Stomach (tissue), 9 donors: ENCODE data around the gene DUSP14. TPM values are rescaled to one million over a fixed set of nuclear protein-coding genes. Genes with fewer than 3 reads are reported as not detected.

Source experiments
- DNase-seq, 2 donors: peaks; one replicate each; pipeline versions ENCODE4 v3.0.0 to v3.0.0-alpha.2; 2013 to 2019
- H3K27ac ChIP-seq, 5 donors: fragments of 200-600 bp in 4 of 5; sonication (generic) in 4 of 5; one replicate each; pipeline ENCODE4 v1.5.1; 2013 to 2019; ENCODE audit warnings: mild to moderate bottlenecking in 1 of 5, moderate library complexity in 1 of 5
- H3K27me3 ChIP-seq, 3 donors: fragments of 200-600 bp; sonication (generic); one replicate each; pipeline ENCODE4 v1.5.1; 2017 to 2019; ENCODE audit warnings: mixed run types in 1 of 3
- H3K36me3 ChIP-seq, 4 donors: fragments of 200-600 bp; sonication (generic); 1 replicate in 3 of 4; 2 replicates in 1 of 4; pipeline ENCODE4 v1.5.1; 2016 to 2019
- H3K4me1 ChIP-seq, 4 donors: fragments of 200-600 bp; sonication (generic); one replicate each; pipeline ENCODE4 v1.5.1; 2016 to 2019
- H3K4me3 ChIP-seq, 4 donors: fragments of 200-600 bp; sonication (generic) in 3 of 4; one replicate each; pipeline ENCODE4 v1.5.1; 2016 to 2019; ENCODE audit warnings: mild to moderate bottlenecking in 1 of 4
- H3K9me3 ChIP-seq, 4 donors: fragments of 200-600 bp; sonication (generic); one replicate each; pipeline ENCODE4 v1.5.1; 2016 to 2019
- CTCF ChIP-seq, 7 experiments: fragments of 450-650 bp in 4 of 7; fragments of 200-600 bp in 3 of 7; sonication (generic) in 3 of 7; IDR thresholded peaks; one replicate each; pipeline ENCODE4 v1.5.1; 2016 to 2019; ENCODE audit warnings: antibody characterized with exemption in 7 of 7, control low read depth in 2 of 7, mild to moderate bottlenecking in 1 of 7
- EP300 ChIP-seq: sonication (generic); formaldehyde crosslinking; IDR thresholded peaks from one replicate; pipeline ENCODE4 v1.6.1; 2017; ENCODE audit warnings: antibody characterized with exemption
- POLR2A ChIP-seq, 4 donors: fragments of 450-650 bp; IDR thresholded peaks; one replicate each; pipeline ENCODE4 v1.6.1; 2016; ENCODE audit warnings: antibody characterized with exemption in 4 of 4, control low read depth in 2 of 4, mild to moderate bottlenecking in 1 of 4, moderate library complexity in 1 of 4
- POLR2AphosphoS5 ChIP-seq, 3 donors: sonication (generic); formaldehyde crosslinking; IDR thresholded peaks; one replicate each; pipeline ENCODE4 v1.6.1; 2016; ENCODE audit warnings: antibody characterized with exemption in 3 of 3
- WGBS, 5 donors: extraction: QIAGEN DNeasy Blood & Tissue Kit in 3 of 5; methylation state at CpG; one replicate each; pipeline versions ENCODE4 v1.1.5 to v1.1.7; 2013 to 2018; 5-methylcytosine and 5-hydroxymethylcytosine counted together
- intact Hi-C: fragments of 100-400 bp; cut with DNase I; formaldehyde crosslinking; loops from one replicate; pipeline ENCODE4 v1.15.1; 2023; ENCODE audit warnings: low total_unique reads
- polyA plus RNA-seq, 3 donors: library from polyadenylated mRNA; stranded (reverse); fragments of 200-250 nt; gene quantifications; one replicate each; pipeline ENCODE4 v1.2.3, GENCODE V29; 2013
- total RNA-seq, 5 donors: library from RNA; depleted of rRNA; stranded (reverse); fragments of >200 nt; gene quantifications; one replicate each; pipeline versions ENCODE4 v1.1.0 to v1.2.3, GENCODE V29; 2014 to 2016
- donor health status: healthy with polysubstance abuse.
- donor health status: Bipolar disorder and iron deficiency.
- donor health status: healthy.

Gene DUSP14
- total and polyA plus RNA-seq, 8 donors: 3.1 to 7.8 (median 6.1) TPM; not detected in 2

GRCh38 chr17:37494971-37495370 lies 5.3 kb downstream of the DUSP14 start:
- peaks cover 0 to 3% (median 0%) of the 10 kb centered on the region in 3 donors for H3K27me3 ChIP-seq
- no peak overlapping the region for H3K27ac ChIP-seq
- TF ChIP-seq POLR2AphosphoS5 (IDR thresholded peaks at IDR 0.05) (no peak), CTCF (IDR thresholded peaks at IDR 0.05) (no peak), POLR2A (IDR thresholded peaks at IDR 0.05) (no peak), EP300 (no peak)
- H3K9me3 ChIP-seq: no peaks in the 10 kb centered on the region
- 75 to 83% (median 78%) methylated on average over 8 of the region's 8 CpGs for WGBS, 5 donors
- intact Hi-C loops: no loop called here
- no peaks in the 10 kb centered on the region for H3K36me3 ChIP-seq
- H3K4me1 ChIP-seq: peaks cover 10 to 29% (median 17%) of the 10 kb centered on the region in 4 donors
- no peak for DNase-seq
- H3K4me3 ChIP-seq: no peak overlapping the region

- TF ChIP-seq POLR2AphosphoS5 (IDR thresholded peaks at IDR 0.05) (no peak), EP300 (no peak), CTCF (IDR thresholded peaks at IDR 0.05) (no peak), POLR2A (IDR thresholded peaks at IDR 0.05) (no peak)
- Histone ChIP-seq H3K9me3 (no peaks in the 10 kb centered on the region), H3K27ac (no peak overlapping the region), H3K4me3 (no peak overlapping the region), H3K27me3 (no peaks in the 10 kb centered on the region), H3K36me3 (no peaks in the 10 kb centered on the region), H3K4me1 (peaks cover 0 to 4% (median 0%) of the 10 kb centered on the region in 4 donors)
- intact Hi-C loops: no loop called here
- DNase-seq: no peak
Measured at GRCh38 chr17:37500378-37500777, 10.7 kb downstream of the DUSP14 start.

- no peaks in the 10 kb centered on the region for H3K36me3 ChIP-seq
- no peak overlapping the region for H3K27ac ChIP-seq
- TF ChIP-seq CTCF (IDR thresholded peaks at IDR 0.05) (no peak), POLR2A (IDR thresholded peaks at IDR 0.05) (no peak), EP300 (no peak), POLR2AphosphoS5 (IDR thresholded peaks at IDR 0.05) (no peak)
- H3K4me1 ChIP-seq: peaks cover 0 to 12% (median 4%) of the 10 kb centered on the region in 4 donors
- H3K4me3 ChIP-seq: no peak overlapping the region
- 78 to 91% (median 83%) methylated on average over 10 of the region's 10 CpGs for WGBS, 5 donors
- H3K27me3 ChIP-seq: no peaks in the 10 kb centered on the region
- H3K9me3 ChIP-seq: no peaks in the 10 kb centered on the region
- intact Hi-C loops: no loop called here
- DNase-seq: no peak
Measured at GRCh38 chr17:37502009-37502936, 12.6 kb downstream of the DUSP14 start.

GRCh38 chr17:37503148-37503547 lies 13.5 kb downstream of the DUSP14 start:
- Histone ChIP-seq H3K4me1 (peaks cover 0 to 17% (median 4%) of the 10 kb centered on the region in 4 donors), H3K4me3 (no peak overlapping the region), H3K27me3 (no peaks in the 10 kb centered on the region), H3K27ac (no peak overlapping the region), H3K9me3 (no peaks in the 10 kb centered on the region), H3K36me3 (no peaks in the 10 kb centered on the region)
- no peak for DNase-seq
- 88 to 97% (median 95%) methylated on average over 6 of the region's 6 CpGs for WGBS, 5 donors
- TF ChIP-seq POLR2AphosphoS5 (IDR thresholded peaks at IDR 0.05): no peak
- TF ChIP-seq CTCF (IDR thresholded peaks at IDR 0.05): no peak
- no peak for TF ChIP-seq EP300
- no peak for TF ChIP-seq POLR2A (IDR thresholded peaks at IDR 0.05)
- intact Hi-C loops: no loop called here
